GM19025 (cell line): Measurements from ENCODE around the gene VPS33A.
A peak's percentile ranks its signal among the peaks of the same experiment; 100 is the strongest.
"Not testable (repeated sequence)": the region's sequence is repeated elsewhere in the genome, so short reads cannot be mapped to it uniquely, and the experiment has no call there.

Experiments used
- ATAC-seq: cut with Tn5 transposase; IDR thresholded peaks from one replicate; pipeline ENCODE4 v1.9.1; 2021; ENCODE audit warnings: mild to moderate bottlenecking, low read depth, moderate library complexity; ENCODE audit not compliant: unreplicated experiment

The VPS33A gene

GRCh38 chr12:122266230-122266901 is at the start of gene VPS33A:
Gene VPS33A (minus strand): TSS chr12:122266494. CDS start chr12:122266408, 86 bp downstream.
- peak; percentile 84 for ATAC-seq

GRCh38 chr12:122312926-122313325 is 46.6 kb upstream of the VPS33A start:
- ATAC-seq = no peak

GRCh38 chr12:122311696-122312095 is 45.4 kb upstream of the VPS33A start:
- ATAC-seq = no peak

GRCh38 chr12:122310626-122311333 is 44.5 kb upstream of the VPS33A start:
- ATAC-seq = no peak

- no peak for ATAC-seq
Measured at GRCh38 chr12:122309564-122310121, 43.3 kb upstream of the VPS33A start.

- no peak for ATAC-seq
Measured at GRCh38 chr12:122308811-122309210, 42.5 kb upstream of the VPS33A start.

GRCh38 chr12:122306407-122306806 is 40.1 kb upstream of the VPS33A start:
- no peak for ATAC-seq

GRCh38 chr12:122304924-122305323 is 38.6 kb upstream of the VPS33A start:
- ATAC-seq = no peak

GRCh38 chr12:122303068-122303467 is 36.8 kb upstream of the VPS33A start:
- no peak for ATAC-seq

GRCh38 chr12:122298071-122298748 is 31.9 kb upstream of the VPS33A start:
- ATAC-seq = no peak

GRCh38 chr12:122297494-122297893 is 31.2 kb upstream of the VPS33A start:
- no peak for ATAC-seq

GRCh38 chr12:122295877-122296276 is 29.6 kb upstream of the VPS33A start:
- ATAC-seq = no peak

- peak; percentile 84 for ATAC-seq
Measured at GRCh38 chr12:122293081-122293480, 26.8 kb upstream of the VPS33A start.

- ATAC-seq = no peak
Measured at GRCh38 chr12:122291431-122291830, 25.1 kb upstream of the VPS33A start.

- no peak for ATAC-seq
Measured at GRCh38 chr12:122283680-122284079, 17.4 kb upstream of the VPS33A start.

- ATAC-seq = no peak
Measured at GRCh38 chr12:122282061-122282460, 15.8 kb upstream of the VPS33A start.

- ATAC-seq = no peak
Measured at GRCh38 chr12:122276242-122276641, 9.9 kb upstream of the VPS33A start.

GRCh38 chr12:122275459-122275858 is 9.2 kb upstream of the VPS33A start:
- ATAC-seq = no peak

GRCh38 chr12:122265886-122266229 is 436 bp downstream of the VPS33A start:
- peak; percentile 11 for ATAC-seq

- ATAC-seq = no peak
Measured at GRCh38 chr12:122265476-122265875, 818 bp downstream of the VPS33A start.

GRCh38 chr12:122260735-122261134 is 5.6 kb downstream of the VPS33A start:
- not testable (repeated sequence) for ATAC-seq
